K562 (cell line): Measurements from ENCODE around the gene HAGHL. TPM values are rescaled to one million over a fixed set of nuclear protein-coding genes. Genes with fewer than 3 reads are reported as not detected.

Source experiments
- AFF1 ChIP-seq, 2 experiments: fragments of 450-650 bp; IDR thresholded peaks; 2 replicates each; pipeline ENCODE4 v1.6.1; 2018; ENCODE audit warnings: mild to moderate bottlenecking in 2 of 2, low read depth in 1 of 2; ENCODE audit not compliant: partially characterized antibody in 2 of 2
- CBFA2T3 ChIP-seq: fragments of 450-650 bp; IDR thresholded peaks from 2 replicates; pipeline ENCODE4 v1.6.1; 2017
- CHD4 ChIP-seq: fragments of 200-600 bp; sonication (generic); IDR thresholded peaks from 3 replicates; pipeline ENCODE4 v1.6.1; 2012; ENCODE audit warnings: low read depth, mild to moderate bottlenecking, mixed read lengths, low read length, inconsistent platforms; ENCODE audit not compliant: insufficient read depth, insufficient replicate concordance, poor library complexity, severe bottlenecking
- CTBP1 ChIP-seq: fragments of 450-650 bp; IDR thresholded peaks from 2 replicates; pipeline ENCODE4 v1.6.1; 2016; ENCODE audit warnings: borderline replicate concordance
- HDGF ChIP-seq: fragments of 450-650 bp; IDR thresholded peaks from 2 replicates; pipeline ENCODE4 v1.6.1; 2016
- HNRNPK ChIP-seq: fragments of 200-400 bp; formaldehyde crosslinking; IDR thresholded peaks from one replicate; pipeline ENCODE4 v1.6.1; 2018; ENCODE audit warnings: mild to moderate bottlenecking, low read depth, low read length; ENCODE audit not compliant: poor library complexity, severe bottlenecking
- KLF6 ChIP-seq: fragments of 250-450 bp; sonication (Bioruptor Pico); IDR thresholded peaks from 2 replicates; pipeline ENCODE4 v1.4.0; 2020; ENCODE audit warnings: mild to moderate bottlenecking, moderate library complexity, borderline replicate concordance
- MITF ChIP-seq: IDR thresholded peaks from 2 replicates; pipeline ENCODE4 v1.6.1; 2014; ENCODE audit warnings: antibody characterized with exemption
- MLX ChIP-seq, 2 experiments: fragments of 450-650 bp in 1 of 2; sonication (generic) in 1 of 2; formaldehyde crosslinking; conservative IDR thresholded peaks; 2 replicates each; pipeline versions ENCODE4 v1.4.0 to v1.8.1; 2020 to 2022; ENCODE audit warnings: mild to moderate bottlenecking in 1 of 2, missing genetic modification reagents in 1 of 2
- POLR2AphosphoS5 ChIP-seq: IDR thresholded peaks from 2 replicates; pipeline ENCODE4 v1.6.1; 2011; ENCODE audit warnings: mild to moderate bottlenecking, low read depth, low read length, moderate library complexity; ENCODE audit not compliant: control insufficient read depth, insufficient read depth
- SAFB2 ChIP-seq: fragments of 200-400 bp; formaldehyde crosslinking; IDR thresholded peaks from 2 replicates; pipeline ENCODE4 v1.6.1; 2018; ENCODE audit warnings: borderline replicate concordance, low read length, low read depth, moderate library complexity; ENCODE audit not compliant: severe bottlenecking
- SMARCA5 ChIP-seq: fragments of 450-650 bp; IDR thresholded peaks from 2 replicates; pipeline ENCODE4 v1.6.1; 2016
- SMARCC2 ChIP-seq: fragments of 450-650 bp; IDR thresholded peaks from 2 replicates; pipeline ENCODE4 v1.6.1; 2017; ENCODE audit warnings: antibody characterized with exemption, moderate library complexity, mild to moderate bottlenecking, low read depth
- THAP7 ChIP-seq: fragments of 250-450 bp; sonication (Bioruptor Pico); IDR thresholded peaks from 2 replicates; pipeline ENCODE4 v1.5.0; 2021
- VEZF1 ChIP-seq: fragments of 200-800 bp; sonication (Bioruptor generic); IDR thresholded peaks from 2 replicates; pipeline ENCODE4 v1.6.1; 2017; ENCODE audit warnings: missing genetic modification characterization, missing compliant biosample characterization
- XRCC3 ChIP-seq: fragments of 450-650 bp; IDR thresholded peaks from 2 replicates; pipeline ENCODE4 v1.6.1; 2017; ENCODE audit warnings: mild to moderate bottlenecking, moderate library complexity
- ZC3H4 ChIP-seq: sonication (generic); formaldehyde crosslinking; IDR thresholded peaks from 2 replicates; pipeline ENCODE4 v1.9.0; 2021; ENCODE audit warnings: missing genetic modification reagents, borderline replicate concordance
- ZNF324 ChIP-seq: fragments of 250-450 bp; sonication (Bioruptor Pico); IDR thresholded peaks from 2 replicates; pipeline ENCODE4 v1.4.0; 2020; ENCODE audit warnings: mild to moderate bottlenecking
- polyA plus RNA-seq, 8 experiments: library from polyadenylated mRNA; depleted of rRNA in 4 of 8; stranded (reverse) in 5 of 8; unstranded in 3 of 8; fragments of >200 nt; fragmentation: Nextera tagmentation in 2 of 8; fragmentation: Illumina TruSeq in 1 of 8; extraction: Ambion mirVana in 2 of 8; extraction: Trizol in 1 of 8; gene quantifications; 2 replicates each; pipeline versions ENCODE4 v1.2.1 to v1.2.3, GENCODE V29; 2011 to 2014; ENCODE audit warnings: inconsistent platforms in 1 of 8, missing spikeins in 1 of 8
- total RNA-seq, 7 experiments: library from RNA; depleted of rRNA in 6 of 7; stranded (reverse); fragments of >200 nt in 6 of 7; fragmentation: Illumina TruSeq in 2 of 7; extraction: Trizol in 2 of 7; gene quantifications; 2 replicates each; pipeline versions ENCODE4 v1.2.1 to v1.2.3, GENCODE V29; 2011 to 2021; ENCODE audit warnings: low replicate concordance in 1 of 7

Gene HAGHL
- total and polyA plus RNA-seq, 9 of the 15 experiments (the other 6 are each of a cell fraction or from before 2014, with no cell fraction given), result 0.31 to 83.4 (median 20.7) TPM

GRCh38 chr16:678858-679813 lies 47.8 kb upstream of the HAGHL start (continued):
- TF ChIP-seq ZNF324 (CRISPR knock-in tag) (no peak), CBFA2T3 (no peak), HNRNPK (no peak), AFF1 (IDR thresholded peaks at IDR 0.05; ENCODE audit: low read depth in 1 of 2, partially characterized antibody in 2 of 2) (no peak), CTBP1 (0 out of 2 replicates have a peak, but pooled peaks have one; percentile 5), KLF6 (CRISPR knock-in tag) (no peak), HDGF (no peak), CHD4 (no peak), VEZF1 (no peak), MITF (no peak), SMARCC2 (no peak), SMARCA5 (0 out of 2 replicates have a peak, but pooled peaks have one; percentile 25), XRCC3 (no peak), POLR2AphosphoS5 (peak; percentile 37; the same call in 1 of the 2 replicates), THAP7 (CRISPR knock-in tag) (no peak), SAFB2 (no peak), MLX (CRISPR knock-in tag; conservative IDR thresholded peaks at IDR 0.05) (no peak), ZC3H4 (CRISPR knock-in tag) (no peak)
